GM21515 (cell line): ENCODE data around the gene MEGF8.
"Not testable (repeated sequence)": the region's sequence is repeated elsewhere in the genome, so short reads cannot be mapped to it uniquely, and the experiment has no call there.

Experiments used
- ATAC-seq: cut with Tn5 transposase; IDR thresholded peaks from one replicate; pipeline ENCODE4 v1.9.1; 2021; ENCODE audit not compliant: unreplicated experiment

Gene MEGF8

GRCh38 chr19:42331333-42331732 lies 5.9 kb downstream of the MEGF8 start:
- ATAC-seq, result not testable (repeated sequence)

GRCh38 chr19:42332059-42332458 lies 6.6 kb downstream of the MEGF8 start:
- no peak for ATAC-seq

- ATAC-seq, result no peak
Measured at GRCh38 chr19:42333018-42333417, 7.6 kb downstream of the MEGF8 start.

GRCh38 chr19:42333975-42334696 lies 8.7 kb downstream of the MEGF8 start:
- no peak for ATAC-seq

GRCh38 chr19:42334697-42335373 lies 9.4 kb downstream of the MEGF8 start:
- ATAC-seq, result no peak

GRCh38 chr19:42335374-42335936 lies 10.0 kb downstream of the MEGF8 start:
- ATAC-seq, result no peak

GRCh38 chr19:42335971-42336370 lies 10.5 kb downstream of the MEGF8 start:
- no peak for ATAC-seq

- not testable (repeated sequence) for ATAC-seq
Measured at GRCh38 chr19:42339126-42339860, 13.9 kb downstream of the MEGF8 start.

- ATAC-seq, result not testable (repeated sequence)
Measured at GRCh38 chr19:42339922-42340321, 14.5 kb downstream of the MEGF8 start.

GRCh38 chr19:42343344-42344110 lies 18.1 kb downstream of the MEGF8 start:
- no peak for ATAC-seq

GRCh38 chr19:42344336-42344893 lies 19.0 kb downstream of the MEGF8 start:
- no peak for ATAC-seq

GRCh38 chr19:42345191-42345812 lies 19.9 kb downstream of the MEGF8 start:
- no peak for ATAC-seq

GRCh38 chr19:42348211-42348610 lies 22.8 kb downstream of the MEGF8 start:
- ATAC-seq, result no peak

GRCh38 chr19:42349378-42350107 lies 24.1 kb downstream of the MEGF8 start:
- no peak for ATAC-seq

- no peak for ATAC-seq
Measured at GRCh38 chr19:42350417-42350816, 25.0 kb downstream of the MEGF8 start.

- ATAC-seq, result no peak
Measured at GRCh38 chr19:42351079-42351735, 25.8 kb downstream of the MEGF8 start.

- no peak for ATAC-seq
Measured at GRCh38 chr19:42352301-42353259, 27.1 kb downstream of the MEGF8 start.
